Esophagus squamous epithelium (tissue), 5 donors: ENCODE results near the gene CELSR1. TPM values are rescaled to one million over a fixed set of nuclear protein-coding genes. Genes with fewer than 3 reads are reported as not detected.

Experiments used
- DNase-seq: peaks from one replicate; lab custom pipeline; 2025; lab: John Stamatoyannopoulos, UW
- H3K27ac ChIP-seq, 4 donors: fragments of 200-600 bp; sonication (generic); one replicate each; pipeline ENCODE4 v1.5.1; 2016 to 2019; ENCODE audit warnings: mild to moderate bottlenecking in 1 of 4
- H3K27me3 ChIP-seq, 4 donors: fragments of 200-600 bp; sonication (generic); 1 replicate in 3 of 4; 2 replicates in 1 of 4; pipeline versions ENCODE4 v1.5.1 to v1.6.0; 2017 to 2021; ENCODE audit warnings: antibody characterized with exemption in 1 of 4
- H3K36me3 ChIP-seq, 3 donors: fragments of 200-600 bp; sonication (generic); one replicate each; pipeline ENCODE4 v1.5.1; 2016 to 2019
- H3K4me1 ChIP-seq, 3 donors: fragments of 200-600 bp; sonication (generic); one replicate each; pipeline ENCODE4 v1.5.1; 2017 to 2019
- H3K4me3 ChIP-seq, 4 donors: fragments of 200-600 bp; sonication (generic); 1 replicate in 3 of 4; 2 replicates in 1 of 4; pipeline ENCODE4 v1.5.1; 2016 to 2019; ENCODE audit warnings: mild to moderate bottlenecking in 2 of 4, moderate library complexity in 1 of 4
- H3K9me3 ChIP-seq, 3 donors: fragments of 200-600 bp; sonication (generic); one replicate each; pipeline ENCODE4 v1.5.1; 2016 to 2019
- POLR2A ChIP-seq, 4 donors: fragments of 450-650 bp; IDR thresholded peaks; one replicate each; pipeline ENCODE4 v1.6.1; 2017; ENCODE audit warnings: antibody characterized with exemption in 4 of 4, mild to moderate bottlenecking in 4 of 4, moderate library complexity in 3 of 4
- WGBS, 2 donors: methylation state at CpG; one replicate each; pipeline ENCODE4 v1.1.5; 2018; 5-methylcytosine and 5-hydroxymethylcytosine counted together
- intact Hi-C: fragments of 100-400 bp; cut with DNase I; formaldehyde crosslinking; loops from one replicate; pipeline ENCODE4 v1.15.0; 2022
- total RNA-seq, 4 donors: library from RNA; depleted of rRNA; stranded (reverse); fragments of >200 nt; gene quantifications; one replicate each; pipeline ENCODE4 v1.1.0, GENCODE V29; 2016
- TF ChIP-seq, protein P1 (sequence below), 6 experiments: fragments of 450-650 bp in 4 of 6; fragments of 200-600 bp in 2 of 6; sonication (generic) in 2 of 6; IDR thresholded peaks; one replicate each; pipeline ENCODE4 v1.5.1; 2016 to 2019; ENCODE audit warnings: antibody characterized with exemption in 6 of 6, mild to moderate bottlenecking in 4 of 6, moderate library complexity in 4 of 6
- donor health status: DM: yes; HTN: yes; CAD: no.

Gene CELSR1
- total RNA-seq, 4 donors from 2014 or later, result 38.7 to 50.6 (median 43.7) TPM

DNA sequence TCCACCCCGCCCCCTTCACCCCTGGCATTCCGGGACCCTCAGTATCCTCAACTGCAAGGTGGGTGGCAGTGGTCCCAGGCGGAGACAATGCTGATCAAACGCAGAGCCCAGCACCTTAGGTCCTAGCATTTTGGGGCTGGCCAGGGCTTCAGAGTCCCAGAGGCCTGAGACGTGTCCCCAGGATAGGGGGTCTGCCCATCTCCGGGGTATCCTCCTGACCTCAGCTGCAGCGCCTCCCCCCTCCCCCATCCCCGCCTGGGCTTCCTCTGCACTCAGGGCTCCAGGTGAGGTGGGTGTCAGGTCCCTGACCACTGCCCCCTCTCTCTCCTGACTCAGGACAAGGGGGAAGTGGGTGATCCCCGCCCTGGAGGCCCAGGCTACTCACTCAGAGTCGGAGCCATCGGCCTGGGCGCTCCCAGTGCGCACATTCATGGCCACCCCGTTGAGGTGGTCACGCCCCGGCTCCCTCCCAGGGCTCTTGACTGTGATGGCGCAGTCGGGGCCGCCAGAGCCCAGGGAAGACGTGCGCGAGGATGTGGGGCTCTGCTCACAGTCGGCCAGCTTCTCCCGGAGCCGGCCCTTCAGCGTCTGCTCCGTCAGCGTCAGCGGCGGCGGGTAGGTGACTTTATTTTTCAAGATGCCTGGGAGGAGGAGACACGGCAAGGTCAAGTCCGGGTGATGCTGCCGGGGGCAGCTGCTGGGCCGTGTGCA lies 173.7 kb downstream of the CELSR1 start:
- Histone ChIP-seq H3K27me3 (peaks cover 0 to 35% (median 0%) of the 10 kb centered on the region in 4 donors), H3K27ac (no peak overlapping the region), H3K4me1 (peaks cover 0 to 10% (median 0%) of the 10 kb centered on the region in 3 donors), H3K4me3 (no peak overlapping the region), H3K9me3 (no peaks in the 10 kb centered on the region), H3K36me3 (peaks cover 7 to 85% (median 35%) of the 10 kb centered on the region in 3 donors)
- intact Hi-C loops, result no loop called here
- WGBS, 2 donors, result 83 to 85% methylated on average over 2 to 17 of the region's 35 CpGs
- no peak for DNase-seq
- TF ChIP-seq POLR2A (IDR thresholded peaks at IDR 0.05), result no peak
- TF ChIP-seq, protein P1, sequence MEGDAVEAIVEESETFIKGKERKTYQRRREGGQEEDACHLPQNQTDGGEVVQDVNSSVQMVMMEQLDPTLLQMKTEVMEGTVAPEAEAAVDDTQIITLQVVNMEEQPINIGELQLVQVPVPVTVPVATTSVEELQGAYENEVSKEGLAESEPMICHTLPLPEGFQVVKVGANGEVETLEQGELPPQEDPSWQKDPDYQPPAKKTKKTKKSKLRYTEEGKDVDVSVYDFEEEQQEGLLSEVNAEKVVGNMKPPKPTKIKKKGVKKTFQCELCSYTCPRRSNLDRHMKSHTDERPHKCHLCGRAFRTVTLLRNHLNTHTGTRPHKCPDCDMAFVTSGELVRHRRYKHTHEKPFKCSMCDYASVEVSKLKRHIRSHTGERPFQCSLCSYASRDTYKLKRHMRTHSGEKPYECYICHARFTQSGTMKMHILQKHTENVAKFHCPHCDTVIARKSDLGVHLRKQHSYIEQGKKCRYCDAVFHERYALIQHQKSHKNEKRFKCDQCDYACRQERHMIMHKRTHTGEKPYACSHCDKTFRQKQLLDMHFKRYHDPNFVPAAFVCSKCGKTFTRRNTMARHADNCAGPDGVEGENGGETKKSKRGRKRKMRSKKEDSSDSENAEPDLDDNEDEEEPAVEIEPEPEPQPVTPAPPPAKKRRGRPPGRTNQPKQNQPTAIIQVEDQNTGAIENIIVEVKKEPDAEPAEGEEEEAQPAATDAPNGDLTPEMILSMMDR (IDR thresholded peaks at IDR 0.05), result no peak

- DNase-seq, result no peak
- intact Hi-C loops, result no loop called here
- Histone ChIP-seq H3K4me3 (no peak overlapping the region), H3K27me3 (peaks cover 0 to 35% (median 0%) of the 10 kb centered on the region in 4 donors), H3K27ac (no peak overlapping the region), H3K36me3 (peaks cover 7 to 88% (median 42%) of the 10 kb centered on the region in 3 donors), H3K4me1 (peaks cover 0 to 8% (median 0%) of the 10 kb centered on the region in 3 donors), H3K9me3 (no peaks in the 10 kb centered on the region)
- WGBS, 2 donors, result 89 to 96% methylated on average over 5 to 8 of the region's 15 CpGs
- TF ChIP-seq, protein P1 (IDR thresholded peaks at IDR 0.05), result no peak
- no peak for TF ChIP-seq POLR2A (IDR thresholded peaks at IDR 0.05)
Observed at GRCh38 chr22:46362934-46363515, 174.4 kb downstream of the CELSR1 start.

GRCh38 chr22:46362203-46362933 lies 175.1 kb downstream of the CELSR1 start:
- Histone ChIP-seq H3K27me3 (peaks cover 0 to 32% (median 0%) of the 10 kb centered on the region in 4 donors), H3K4me3 (no peak overlapping the region), H3K4me1 (peaks cover 0 to 2% (median 0%) of the 10 kb centered on the region in 3 donors), H3K27ac (no peak overlapping the region), H3K36me3 (peaks cover 7 to 93% (median 42%) of the 10 kb centered on the region in 3 donors), H3K9me3 (no peaks in the 10 kb centered on the region)
- TF ChIP-seq, protein P1 (IDR thresholded peaks at IDR 0.05), result no peak
- no peak for TF ChIP-seq POLR2A (IDR thresholded peaks at IDR 0.05)
- no peak for DNase-seq
- intact Hi-C loops, result no loop called here
- WGBS, 2 donors, result 55 to 77% methylated on average over 15 to 20 of the region's 25 CpGs

- H3K9me3 ChIP-seq, result no peaks in the 10 kb centered on the region
- H3K36me3 ChIP-seq, result peaks cover 10 to 93% (median 40%) of the 10 kb centered on the region in 3 donors
- H3K4me1 ChIP-seq, result no peaks in the 10 kb centered on the region
- DNase-seq, result no peak
- peaks cover 0 to 27% (median 0%) of the 10 kb centered on the region in 4 donors for H3K27me3 ChIP-seq
- 48 to 49% methylated on average over 8 to 10 of the region's 11 CpGs for WGBS, 2 donors
- intact Hi-C loops, result no loop called here
- H3K27ac ChIP-seq, result no peak overlapping the region
- TF ChIP-seq POLR2A (IDR thresholded peaks at IDR 0.05), result no peak
- TF ChIP-seq, protein P1 (IDR thresholded peaks at IDR 0.05), result no peak
- no peak overlapping the region for H3K4me3 ChIP-seq
Observed at GRCh38 chr22:46361826-46362202, 175.6 kb downstream of the CELSR1 start.
